Measurements from ENCODE around the gene PTPRS.
"Not testable (repeated sequence)": the region's sequence is repeated elsewhere in the genome, so short reads cannot be mapped to it uniquely, and the experiment has no call there.

The PTPRS gene

GRCh38 chr19:5331790-5332189, 8.8 kb downstream of the PTPRS start:
- no peak for DNase-seq

GRCh38 chr19:5330307-5330720, 10.3 kb downstream of the PTPRS start:
- no peak for DNase-seq

- no peak for DNase-seq
Measured at GRCh38 chr19:5329141-5329540, 11.5 kb downstream of the PTPRS start.

GRCh38 chr19:5328407-5328806, 12.2 kb downstream of the PTPRS start:
- DNase-seq: not testable (repeated sequence)

- DNase-seq: no peak
Measured at GRCh38 chr19:5326986-5327623, 13.5 kb downstream of the PTPRS start.

GRCh38 chr19:5326545-5326944, 14.1 kb downstream of the PTPRS start:
- DNase-seq: no peak

GRCh38 chr19:5324947-5325346, 15.7 kb downstream of the PTPRS start:
- no peak for DNase-seq

GRCh38 chr19:5323475-5323811, 17.2 kb downstream of the PTPRS start:
- DNase-seq: no peak

- DNase-seq: peak; percentile 30
Measured at GRCh38 chr19:5321851-5322681, 18.5 kb downstream of the PTPRS start.

- DNase-seq: no peak
Measured at GRCh38 chr19:5321066-5321642, 19.5 kb downstream of the PTPRS start.

- no peak for DNase-seq
Measured at GRCh38 chr19:5319516-5319915, 21.1 kb downstream of the PTPRS start.

- no peak for DNase-seq
Measured at GRCh38 chr19:5318306-5318705, 22.3 kb downstream of the PTPRS start.

- DNase-seq: no peak
Measured at GRCh38 chr19:5317321-5317720, 23.3 kb downstream of the PTPRS start.

- no peak for DNase-seq
Measured at GRCh38 chr19:5316138-5316537, 24.5 kb downstream of the PTPRS start.

- no peak for DNase-seq
Measured at GRCh38 chr19:5314907-5315298, 25.7 kb downstream of the PTPRS start.

- DNase-seq: no peak
Measured at GRCh38 chr19:5314012-5314906, 26.4 kb downstream of the PTPRS start.

- no peak for DNase-seq
Measured at GRCh38 chr19:5313307-5313706, 27.3 kb downstream of the PTPRS start.

GRCh38 chr19:5312058-5312457, 28.6 kb downstream of the PTPRS start:
- no peak for DNase-seq

GRCh38 chr19:5309438-5310204, 31.0 kb downstream of the PTPRS start:
- no peak for DNase-seq

- DNase-seq: no peak
Measured at GRCh38 chr19:5308451-5309437, 31.9 kb downstream of the PTPRS start.

- no peak for DNase-seq
Measured at GRCh38 chr19:5307655-5308054, 33.0 kb downstream of the PTPRS start.
